ENCODE measurements around the gene ZNF428. TPM values are rescaled to one million over a fixed set of nuclear protein-coding genes. Genes with fewer than 3 reads are reported as not detected.

ZNF428 gene
- total RNA-seq, 1 donor from 2014 or later, result 32.3 TPM

DNA sequence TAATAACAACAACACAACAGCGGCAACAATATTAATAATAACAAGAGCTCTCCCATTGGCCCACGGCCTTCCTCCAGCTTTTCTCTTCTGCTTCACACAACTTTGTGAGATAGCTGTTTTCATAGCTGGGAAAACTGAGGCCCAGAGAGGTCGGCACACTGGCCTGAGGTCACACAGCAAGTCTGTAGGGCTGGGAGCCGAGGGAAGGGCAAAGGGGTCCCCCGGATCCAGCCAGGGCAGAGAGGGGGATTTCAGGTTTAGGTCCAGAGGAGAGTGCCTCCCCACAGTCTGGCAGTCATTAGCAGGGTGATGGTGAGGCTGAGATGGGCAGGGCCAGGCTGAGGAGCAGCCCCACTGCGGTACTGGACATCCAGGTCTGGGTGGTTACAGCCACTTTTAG is 29.2 kb upstream of the ZNF428 start:
- no peaks in the 10 kb centered on the region for H3K9me3 ChIP-seq (replicated peaks)
- intact Hi-C loops (cut with micrococcal nuclease), result no loop called here
- no peak overlapping the region for H3K27ac ChIP-seq (replicated peaks)
- peaks cover 37% of the 10 kb centered on the region for H3K36me3 ChIP-seq
- H3K4me3 ChIP-seq, result no peak overlapping the region
- H3K27me3 ChIP-seq (ENCODE audit: low read depth), result no peaks in the 10 kb centered on the region
- TF ChIP-seq, protein P1, sequence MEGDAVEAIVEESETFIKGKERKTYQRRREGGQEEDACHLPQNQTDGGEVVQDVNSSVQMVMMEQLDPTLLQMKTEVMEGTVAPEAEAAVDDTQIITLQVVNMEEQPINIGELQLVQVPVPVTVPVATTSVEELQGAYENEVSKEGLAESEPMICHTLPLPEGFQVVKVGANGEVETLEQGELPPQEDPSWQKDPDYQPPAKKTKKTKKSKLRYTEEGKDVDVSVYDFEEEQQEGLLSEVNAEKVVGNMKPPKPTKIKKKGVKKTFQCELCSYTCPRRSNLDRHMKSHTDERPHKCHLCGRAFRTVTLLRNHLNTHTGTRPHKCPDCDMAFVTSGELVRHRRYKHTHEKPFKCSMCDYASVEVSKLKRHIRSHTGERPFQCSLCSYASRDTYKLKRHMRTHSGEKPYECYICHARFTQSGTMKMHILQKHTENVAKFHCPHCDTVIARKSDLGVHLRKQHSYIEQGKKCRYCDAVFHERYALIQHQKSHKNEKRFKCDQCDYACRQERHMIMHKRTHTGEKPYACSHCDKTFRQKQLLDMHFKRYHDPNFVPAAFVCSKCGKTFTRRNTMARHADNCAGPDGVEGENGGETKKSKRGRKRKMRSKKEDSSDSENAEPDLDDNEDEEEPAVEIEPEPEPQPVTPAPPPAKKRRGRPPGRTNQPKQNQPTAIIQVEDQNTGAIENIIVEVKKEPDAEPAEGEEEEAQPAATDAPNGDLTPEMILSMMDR (IDR thresholded peaks at IDR 0.05; ENCODE audit: borderline replicate concordance), result no peak
- no peaks in the 10 kb centered on the region for H3K4me1 ChIP-seq
- DNase-seq, result no peak

DNA sequence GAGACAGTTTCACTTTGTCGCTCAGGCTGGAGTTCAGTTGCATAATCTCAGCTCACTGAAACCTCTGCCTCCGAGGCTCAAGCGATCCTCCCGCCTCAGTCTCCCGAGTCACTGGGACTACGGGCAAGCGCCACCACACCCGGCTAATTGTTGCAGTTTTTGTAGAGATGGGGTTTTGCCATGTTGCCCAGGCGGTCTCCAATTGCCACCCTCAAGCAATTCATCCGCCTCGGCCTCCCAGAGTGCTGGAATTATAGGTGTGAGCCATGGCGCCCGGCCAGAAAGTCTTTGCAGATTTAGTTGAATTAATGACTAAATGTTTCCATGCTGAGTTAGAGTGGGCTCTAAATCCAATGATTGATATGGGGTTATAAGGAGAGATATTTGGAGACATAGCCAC is 24.8 kb upstream of the ZNF428 start:
- DNase-seq, result no peak
- no peaks in the 10 kb centered on the region for H3K9me3 ChIP-seq (replicated peaks)
- H3K4me1 ChIP-seq, result peaks cover 8% of the 10 kb centered on the region
- TF ChIP-seq, protein P1 (IDR thresholded peaks at IDR 0.05; ENCODE audit: borderline replicate concordance), result no peak
- H3K4me3 ChIP-seq, result no peak overlapping the region
- intact Hi-C loops (cut with micrococcal nuclease), result no loop called here
- peaks cover 20% of the 10 kb centered on the region for H3K27me3 ChIP-seq (ENCODE audit: low read depth)
- H3K36me3 ChIP-seq, result peaks cover 30% of the 10 kb centered on the region
- no peak overlapping the region for H3K27ac ChIP-seq (replicated peaks)

DNA sequence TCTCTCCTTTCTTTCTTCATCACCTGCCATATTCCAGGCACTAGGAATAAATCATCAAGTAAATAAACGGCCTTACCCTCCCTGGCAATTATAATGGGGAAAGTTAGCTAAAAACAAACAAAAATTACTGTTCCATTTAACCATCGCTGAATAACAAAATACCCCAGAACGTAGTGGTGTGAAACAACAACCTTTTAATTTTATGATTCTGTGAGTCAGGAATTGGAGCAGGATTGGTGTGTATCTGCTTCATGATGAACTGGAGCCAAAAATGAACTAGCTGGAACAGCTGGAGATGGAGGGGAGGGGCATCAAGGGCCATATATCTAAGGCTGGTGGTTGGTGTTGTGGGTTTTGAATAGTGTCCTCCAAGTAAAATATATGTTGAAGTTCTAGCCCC is 23.9 kb upstream of the ZNF428 start:
- TF ChIP-seq, protein P1 (IDR thresholded peaks at IDR 0.05; ENCODE audit: borderline replicate concordance), result no peak
- no peak for DNase-seq
- no peak overlapping the region for H3K4me3 ChIP-seq
- peaks cover 8% of the 10 kb centered on the region for H3K4me1 ChIP-seq
- H3K27me3 ChIP-seq (ENCODE audit: low read depth), result peaks cover 26% of the 10 kb centered on the region
- intact Hi-C loops (cut with micrococcal nuclease), result no loop called here
- no peak overlapping the region for H3K27ac ChIP-seq (replicated peaks)
- no peaks in the 10 kb centered on the region for H3K9me3 ChIP-seq (replicated peaks)
- peaks cover 21% of the 10 kb centered on the region for H3K36me3 ChIP-seq

DNA sequence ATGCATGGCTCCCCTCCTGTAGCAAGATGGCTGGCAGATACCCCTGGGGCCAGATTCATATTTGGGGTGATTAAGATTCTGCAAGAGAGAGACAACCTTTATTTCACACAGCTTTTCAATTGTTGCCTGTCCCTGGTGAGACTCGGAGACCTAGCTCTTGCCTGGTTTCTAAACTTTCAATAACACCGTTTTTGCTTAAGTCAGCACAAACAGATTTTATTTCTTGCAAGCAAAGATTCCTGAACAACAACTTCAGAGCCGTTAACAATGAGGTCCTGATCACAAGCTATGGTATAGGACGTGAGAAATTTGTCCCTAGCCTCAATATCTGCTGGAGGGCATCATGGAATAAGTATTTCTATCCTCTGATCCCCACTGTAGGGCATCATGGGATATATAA is 23.1 kb upstream of the ZNF428 start:
- Histone ChIP-seq H3K4me3 (no peak overlapping the region), H3K9me3 (replicated peaks) (no peaks in the 10 kb centered on the region), H3K4me1 (peaks cover 8% of the 10 kb centered on the region), H3K27me3 (ENCODE audit: low read depth) (peaks cover 33% of the 10 kb centered on the region), H3K36me3 (peaks cover 14% of the 10 kb centered on the region), H3K27ac (replicated peaks) (no peak overlapping the region)
- DNase-seq, result no peak
- intact Hi-C loops (cut with micrococcal nuclease), result no loop called here
- TF ChIP-seq, protein P1 (IDR thresholded peaks at IDR 0.05; ENCODE audit: borderline replicate concordance), result no peak

DNA sequence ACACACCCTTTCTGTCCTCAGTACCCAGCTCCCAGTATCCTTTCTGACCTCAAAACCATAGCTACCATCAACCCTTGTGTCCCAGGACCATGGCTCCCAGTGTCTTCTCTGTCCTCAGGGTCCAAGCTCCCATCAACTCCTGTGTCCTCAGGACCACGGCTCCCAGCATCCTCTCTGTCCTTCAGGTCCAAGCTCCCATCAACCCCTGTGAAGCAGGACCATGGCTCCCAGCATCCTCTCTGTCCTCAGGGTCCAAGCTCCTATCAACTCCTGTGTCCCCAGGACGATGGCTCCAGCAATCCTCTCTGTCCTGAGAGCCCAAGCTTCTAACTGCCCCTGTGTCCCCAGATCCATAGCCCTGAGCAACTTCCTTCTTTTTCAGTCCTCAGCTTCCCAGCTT is 21.9 kb upstream of the ZNF428 start:
- no peak overlapping the region for H3K4me3 ChIP-seq
- H3K27ac ChIP-seq (replicated peaks), result no peak overlapping the region
- peaks cover 3% of the 10 kb centered on the region for H3K36me3 ChIP-seq
- TF ChIP-seq, protein P1 (IDR thresholded peaks at IDR 0.05; ENCODE audit: borderline replicate concordance), result no peak
- H3K9me3 ChIP-seq (replicated peaks), result no peaks in the 10 kb centered on the region
- peaks cover 43% of the 10 kb centered on the region for H3K27me3 ChIP-seq (ENCODE audit: low read depth)
- no peak for DNase-seq
- intact Hi-C loops (cut with micrococcal nuclease), result no loop called here
- H3K4me1 ChIP-seq, result peaks cover 8% of the 10 kb centered on the region

DNA sequence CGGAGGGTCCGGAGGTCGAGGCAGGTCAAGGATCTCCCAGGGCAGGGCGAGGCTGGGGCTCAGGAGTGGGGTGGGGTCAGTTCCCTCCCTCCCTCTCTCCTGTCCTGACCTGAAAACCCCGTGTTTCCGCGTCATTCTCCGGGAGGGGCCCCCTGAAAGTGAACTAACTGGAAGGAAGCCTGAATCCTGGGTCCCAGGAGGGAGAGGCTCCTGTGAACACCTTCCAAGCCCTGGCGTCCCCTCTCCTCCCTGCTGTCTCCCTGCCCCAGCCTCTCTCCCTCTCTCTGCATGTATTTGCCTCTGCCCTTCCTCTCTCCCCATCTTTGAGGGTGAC is 21.0 kb upstream of the ZNF428 start:
- H3K36me3 ChIP-seq, result no peaks in the 10 kb centered on the region
- TF ChIP-seq, protein P1 (IDR thresholded peaks at IDR 0.05; ENCODE audit: borderline replicate concordance), result no peak
- H3K9me3 ChIP-seq (replicated peaks), result no peaks in the 10 kb centered on the region
- H3K4me3 ChIP-seq, result peak overlapping the region; percentile 69
- intact Hi-C loops (cut with micrococcal nuclease), result no loop called here
- H3K27ac ChIP-seq (replicated peaks), result no peak overlapping the region
- peaks cover 8% of the 10 kb centered on the region for H3K4me1 ChIP-seq
- peaks cover 49% of the 10 kb centered on the region for H3K27me3 ChIP-seq (ENCODE audit: low read depth)
- no peak for DNase-seq

Measured in left ventricle myocardium inferior (tissue), 1 donor.